Astrocyte of the cerebellum (primary cell): ENCODE data around the gene TPP1.
A peak's percentile ranks its signal among the peaks of the same experiment; 100 is the strongest.

ENCODE experiments used
- DNase-seq: peaks from one replicate; pipeline ENCODE4 v3.0.0-alpha.2; 2011; ENCODE audit warnings: low read depth
- H3K4me3 ChIP-seq: 2 replicates; pipeline ENCODE4 v1.5.1; 2011; ENCODE audit warnings: mild to moderate bottlenecking, low read depth, low read length, moderate library complexity
- in situ Hi-C: cut with HindIII; loops from 2 replicates; pipeline ENCODE4 v1.10.0; 2017; ENCODE audit warnings: low sequenced_read_pairs
- TF ChIP-seq, protein P1 (sequence below): IDR thresholded peaks from 2 replicates; pipeline ENCODE4 v1.5.1; 2012; ENCODE audit warnings: low read length, low read depth, moderate library complexity, mild to moderate bottlenecking; ENCODE audit errors: missing control alignments

TPP1 gene

DNA sequence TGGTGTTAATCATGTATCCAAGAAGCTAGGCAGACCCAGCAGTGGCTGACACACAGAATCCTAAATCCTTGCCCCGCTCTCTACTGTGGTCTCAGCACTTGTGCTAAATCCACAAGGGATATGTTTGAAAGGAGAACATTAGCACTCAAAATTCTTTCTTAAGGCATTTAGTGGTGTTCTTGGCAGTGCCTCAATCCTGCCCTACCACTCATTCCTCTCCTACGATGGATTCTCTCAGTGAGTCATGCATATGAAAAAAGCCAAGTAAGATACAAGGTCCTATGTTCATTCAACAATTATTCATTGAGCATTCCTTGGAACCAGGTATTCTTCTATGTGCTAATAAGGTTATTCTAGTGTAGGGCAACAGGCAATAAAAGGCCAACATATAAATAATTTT, 47.0 kb downstream of the TPP1 start:
- TF ChIP-seq, protein P1, sequence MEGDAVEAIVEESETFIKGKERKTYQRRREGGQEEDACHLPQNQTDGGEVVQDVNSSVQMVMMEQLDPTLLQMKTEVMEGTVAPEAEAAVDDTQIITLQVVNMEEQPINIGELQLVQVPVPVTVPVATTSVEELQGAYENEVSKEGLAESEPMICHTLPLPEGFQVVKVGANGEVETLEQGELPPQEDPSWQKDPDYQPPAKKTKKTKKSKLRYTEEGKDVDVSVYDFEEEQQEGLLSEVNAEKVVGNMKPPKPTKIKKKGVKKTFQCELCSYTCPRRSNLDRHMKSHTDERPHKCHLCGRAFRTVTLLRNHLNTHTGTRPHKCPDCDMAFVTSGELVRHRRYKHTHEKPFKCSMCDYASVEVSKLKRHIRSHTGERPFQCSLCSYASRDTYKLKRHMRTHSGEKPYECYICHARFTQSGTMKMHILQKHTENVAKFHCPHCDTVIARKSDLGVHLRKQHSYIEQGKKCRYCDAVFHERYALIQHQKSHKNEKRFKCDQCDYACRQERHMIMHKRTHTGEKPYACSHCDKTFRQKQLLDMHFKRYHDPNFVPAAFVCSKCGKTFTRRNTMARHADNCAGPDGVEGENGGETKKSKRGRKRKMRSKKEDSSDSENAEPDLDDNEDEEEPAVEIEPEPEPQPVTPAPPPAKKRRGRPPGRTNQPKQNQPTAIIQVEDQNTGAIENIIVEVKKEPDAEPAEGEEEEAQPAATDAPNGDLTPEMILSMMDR, result no peak
- peak; percentile 84 for DNase-seq
- no peak overlapping the region for H3K4me3 ChIP-seq
- in situ Hi-C loops, result no loop called here

DNA sequence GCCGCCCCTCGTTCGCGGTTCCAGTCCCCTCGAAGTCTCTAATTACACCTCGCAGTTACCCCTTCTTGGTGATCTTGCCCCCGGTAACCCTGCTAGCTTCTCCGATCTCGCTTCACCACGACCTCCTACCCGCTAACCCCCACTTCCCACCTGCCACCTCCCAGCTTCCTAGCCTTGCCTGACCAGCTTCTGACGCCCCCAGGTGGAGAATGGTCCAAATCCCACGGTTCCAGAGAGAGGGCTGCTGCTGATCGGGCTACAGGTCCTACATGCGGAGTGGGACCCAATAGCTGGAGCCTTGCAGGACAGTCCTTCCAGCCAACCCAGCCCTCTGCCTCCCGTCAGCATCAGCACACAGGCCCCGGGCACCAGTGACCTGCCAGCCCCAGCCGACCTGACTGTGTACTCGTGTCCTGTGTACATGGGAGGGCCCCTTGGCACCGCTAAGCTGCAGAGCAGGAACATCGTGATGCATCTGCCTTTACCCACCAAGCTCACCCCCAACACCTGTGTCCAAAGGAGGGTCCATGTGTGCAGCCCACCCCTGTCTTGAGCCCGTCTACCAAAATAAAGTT, 47.7 kb downstream of the TPP1 start:
- TF ChIP-seq, protein P1, result no peak
- DNase-seq, result no peak
- in situ Hi-C loops, result no loop called here
- H3K4me3 ChIP-seq, result no peak overlapping the region

DNA sequence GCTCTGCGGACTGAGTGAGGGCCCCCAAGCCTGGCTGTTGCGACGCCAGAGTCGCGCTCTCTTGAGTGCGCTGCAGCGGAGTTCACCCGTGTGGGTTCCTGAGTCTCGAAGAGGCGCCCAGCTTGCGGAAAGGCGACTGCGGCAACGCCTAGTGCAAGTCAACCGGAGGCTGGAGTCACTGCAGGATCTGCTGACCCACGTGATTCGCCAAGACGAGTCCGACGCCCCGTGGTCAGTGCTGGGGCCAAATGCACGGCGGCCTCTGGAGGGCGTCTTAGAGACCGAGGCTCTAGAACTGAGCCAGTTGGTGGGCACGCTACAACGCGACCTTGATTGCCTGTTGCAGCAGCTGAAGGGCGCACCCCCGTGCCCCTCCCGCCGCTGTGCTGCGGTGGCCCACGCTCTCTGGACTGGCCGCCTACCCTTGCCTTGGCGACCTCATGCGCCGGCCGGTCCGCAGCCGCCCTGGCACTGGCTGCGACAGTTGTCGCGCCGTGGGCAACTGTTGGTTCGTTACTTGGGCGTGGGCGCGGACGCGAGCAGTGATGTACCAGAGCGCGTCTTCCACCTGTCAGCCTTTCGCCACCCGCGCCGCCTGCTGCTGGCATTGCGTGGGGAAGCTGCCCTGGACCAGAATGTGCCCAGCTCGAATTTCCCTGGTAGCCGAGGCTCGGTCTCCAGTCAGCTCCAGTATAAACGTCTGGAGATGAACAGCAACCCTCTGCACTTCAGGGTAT, 48.4 kb downstream of the TPP1 start:
- H3K4me3 ChIP-seq, result no peak overlapping the region
- DNase-seq, result no peak
- TF ChIP-seq, protein P1, result no peak
- in situ Hi-C loops, result no loop called here

DNA sequence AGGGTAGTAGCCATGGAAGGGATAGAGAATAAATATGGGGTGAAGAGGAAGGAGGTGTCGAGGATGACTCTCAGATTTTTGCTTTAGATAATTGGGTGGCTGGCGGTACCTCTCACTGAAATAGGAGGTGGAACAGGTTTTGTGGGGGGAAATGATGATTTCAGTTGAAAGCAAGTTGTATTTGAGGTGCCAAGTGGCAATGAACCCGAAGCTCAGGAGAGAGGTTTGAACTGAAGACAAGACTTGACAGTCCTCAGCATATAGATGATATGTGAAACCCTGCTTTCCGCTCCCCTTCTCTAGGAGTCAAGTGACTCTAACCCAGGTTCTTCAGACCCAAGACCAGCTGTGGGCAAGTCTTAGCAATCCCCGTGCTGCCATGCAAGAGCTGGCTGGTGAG, 49.5 kb downstream of the TPP1 start:
- no peak for DNase-seq

DNA sequence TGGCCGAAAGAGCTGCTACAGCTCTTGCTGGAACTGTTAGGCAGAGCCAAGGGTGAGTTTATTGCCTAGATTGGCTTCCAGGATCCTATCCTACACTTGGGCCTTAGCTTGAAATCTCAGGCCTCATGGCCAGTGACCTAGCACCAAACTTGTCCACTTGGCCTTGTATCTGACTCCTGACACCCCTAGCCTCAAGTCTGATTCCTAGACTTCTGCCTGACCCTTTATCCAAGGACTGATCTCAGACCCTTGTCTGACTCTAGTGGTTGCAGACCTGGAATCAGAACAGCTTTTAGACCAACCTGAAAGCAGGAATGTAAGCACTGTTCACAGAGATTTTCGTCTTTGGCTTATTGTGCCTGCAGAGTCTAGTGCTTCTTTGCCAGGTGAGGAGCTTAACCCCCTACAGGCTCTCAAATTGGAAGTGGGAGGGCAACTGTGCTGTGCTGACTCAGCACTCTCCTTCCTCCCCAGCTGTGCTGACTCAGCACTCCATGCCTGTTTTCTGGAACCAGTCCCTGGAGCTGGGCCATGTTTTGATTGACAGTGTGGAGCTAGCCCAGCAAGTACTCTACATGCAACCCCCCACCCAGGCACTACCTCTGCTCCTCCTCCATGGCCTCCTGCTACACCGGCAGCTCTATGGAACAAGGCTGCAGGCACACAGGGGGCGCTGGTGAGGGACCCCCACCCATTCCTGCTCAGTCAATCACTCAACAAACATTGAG, 50.9 kb downstream of the TPP1 start:
- TF ChIP-seq, protein P1, result no peak
- DNase-seq, result peak; percentile 60
- in situ Hi-C loops, result no loop called here
- no peak overlapping the region for H3K4me3 ChIP-seq

More for the DNA sequence above, 49.5 kb downstream of the TPP1 start:
- in situ Hi-C loops, result no loop called here
- TF ChIP-seq, protein P1, result no peak
- no peak overlapping the region for H3K4me3 ChIP-seq

DNA sequence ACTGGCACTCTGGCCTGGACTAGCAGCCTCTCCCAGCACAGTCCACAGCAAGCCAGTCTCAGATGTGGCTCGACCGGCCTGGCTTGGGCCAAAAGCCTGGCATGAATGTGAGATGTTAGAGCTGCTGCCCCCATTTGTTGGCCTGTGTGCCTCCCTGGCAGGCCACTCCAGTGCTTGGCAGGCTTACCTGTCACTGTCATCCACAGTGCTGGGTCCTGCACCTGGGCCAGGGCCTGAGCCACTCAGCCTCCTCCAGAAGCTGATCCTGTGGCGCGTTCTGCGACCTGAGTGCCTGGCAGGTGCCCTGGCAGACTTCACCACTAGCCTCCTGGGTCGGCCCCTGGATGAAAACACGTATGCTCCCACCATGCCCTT, 51.9 kb downstream of the TPP1 start:
- DNase-seq, result no peak
- H3K4me3 ChIP-seq, result no peak overlapping the region
- in situ Hi-C loops, result no loop called here
- TF ChIP-seq, protein P1, result no peak
